ENCODE data around the gene DCDC1.

DCDC1 gene

GRCh38 chr11:31114442-31114841 lies 255.1 kb downstream of the DCDC1 start:
- Histone ChIP-seq H3K4me3 (ENCODE audit: low read depth in 1 of 5, low read length in 5 of 5) (no peak overlapping the region), H3K9ac (ENCODE audit: low read length in 5 of 5) (no peak overlapping the region), H3K9me3 (ENCODE audit: control insufficient read depth in 5 of 5, low read length in 5 of 5) (no peaks in the 10 kb centered on the region), H3K36me3 (ENCODE audit: control insufficient read depth in 5 of 5, insufficient read depth in 5 of 5, low read length in 5 of 5) (no peaks in the 10 kb centered on the region), H3K27ac (ENCODE audit: low read depth, low read length) (no peak overlapping the region), H3K27me3 (ENCODE audit: control insufficient read depth in 5 of 5, insufficient read depth in 4 of 5, low read length in 5 of 5) (no peaks in the 10 kb centered on the region), H3K4me1 (ENCODE audit: control insufficient read depth in 5 of 5, insufficient read depth in 5 of 5, low read length in 5 of 5) (no peaks in the 10 kb centered on the region)

GRCh38 chr11:31110830-31111229 lies 258.7 kb downstream of the DCDC1 start:
- H3K27me3 ChIP-seq (ENCODE audit: control insufficient read depth in 5 of 5, insufficient read depth in 4 of 5, low read length in 5 of 5): no peaks in the 10 kb centered on the region
- no peaks in the 10 kb centered on the region for H3K36me3 ChIP-seq (ENCODE audit: control insufficient read depth in 5 of 5, insufficient read depth in 5 of 5, low read length in 5 of 5)
- H3K4me1 ChIP-seq (ENCODE audit: control insufficient read depth in 5 of 5, insufficient read depth in 5 of 5, low read length in 5 of 5): peaks cover 0 to 2% (median 0%) of the 10 kb centered on the region in 5 donors
- H3K27ac ChIP-seq (ENCODE audit: low read depth, low read length): no peak overlapping the region
- H3K9me3 ChIP-seq (ENCODE audit: control insufficient read depth in 5 of 5, low read length in 5 of 5): no peaks in the 10 kb centered on the region
- H3K9ac ChIP-seq (ENCODE audit: low read length in 5 of 5): no peak overlapping the region
- no peak overlapping the region for H3K4me3 ChIP-seq (ENCODE audit: low read depth in 1 of 5, low read length in 5 of 5)

- Histone ChIP-seq H3K9me3 (ENCODE audit: control insufficient read depth in 5 of 5, low read length in 5 of 5) (no peaks in the 10 kb centered on the region), H3K36me3 (ENCODE audit: control insufficient read depth in 5 of 5, insufficient read depth in 5 of 5, low read length in 5 of 5) (no peaks in the 10 kb centered on the region), H3K4me1 (ENCODE audit: control insufficient read depth in 5 of 5, insufficient read depth in 5 of 5, low read length in 5 of 5) (peaks cover 0 to 2% (median 0%) of the 10 kb centered on the region in 5 donors), H3K4me3 (ENCODE audit: low read depth in 1 of 5, low read length in 5 of 5) (no peak overlapping the region), H3K27ac (ENCODE audit: low read depth, low read length) (no peak overlapping the region), H3K27me3 (ENCODE audit: control insufficient read depth in 5 of 5, insufficient read depth in 4 of 5, low read length in 5 of 5) (no peaks in the 10 kb centered on the region), H3K9ac (ENCODE audit: low read length in 5 of 5) (no peak overlapping the region)
Observed at GRCh38 chr11:31109446-31109845, 260.1 kb downstream of the DCDC1 start.

- peaks cover 0 to 2% (median 0%) of the 10 kb centered on the region in 5 donors for H3K4me1 ChIP-seq (ENCODE audit: control insufficient read depth in 5 of 5, insufficient read depth in 5 of 5, low read length in 5 of 5)
- H3K4me3 ChIP-seq (ENCODE audit: low read depth in 1 of 5, low read length in 5 of 5): no peak overlapping the region
- H3K27ac ChIP-seq (ENCODE audit: low read depth, low read length): no peak overlapping the region
- H3K9me3 ChIP-seq (ENCODE audit: control insufficient read depth in 5 of 5, low read length in 5 of 5): no peaks in the 10 kb centered on the region
- no peak overlapping the region for H3K9ac ChIP-seq (ENCODE audit: low read length in 5 of 5)
- no peaks in the 10 kb centered on the region for H3K27me3 ChIP-seq (ENCODE audit: control insufficient read depth in 5 of 5, insufficient read depth in 4 of 5, low read length in 5 of 5)
- H3K36me3 ChIP-seq (ENCODE audit: control insufficient read depth in 5 of 5, insufficient read depth in 5 of 5, low read length in 5 of 5): no peaks in the 10 kb centered on the region
Observed at GRCh38 chr11:31107649-31108048, 261.9 kb downstream of the DCDC1 start.

GRCh38 chr11:31106968-31107576 lies 262.5 kb downstream of the DCDC1 start:
- no peaks in the 10 kb centered on the region for H3K9me3 ChIP-seq (ENCODE audit: control insufficient read depth in 5 of 5, low read length in 5 of 5)
- no peaks in the 10 kb centered on the region for H3K36me3 ChIP-seq (ENCODE audit: control insufficient read depth in 5 of 5, insufficient read depth in 5 of 5, low read length in 5 of 5)
- H3K4me3 ChIP-seq (ENCODE audit: low read depth in 1 of 5, low read length in 5 of 5): no peak overlapping the region
- H3K9ac ChIP-seq (ENCODE audit: low read length in 5 of 5): no peak overlapping the region
- no peak overlapping the region for H3K27ac ChIP-seq (ENCODE audit: low read depth, low read length)
- peaks cover 0 to 2% (median 0%) of the 10 kb centered on the region in 5 donors for H3K4me1 ChIP-seq (ENCODE audit: control insufficient read depth in 5 of 5, insufficient read depth in 5 of 5, low read length in 5 of 5)
- no peaks in the 10 kb centered on the region for H3K27me3 ChIP-seq (ENCODE audit: control insufficient read depth in 5 of 5, insufficient read depth in 4 of 5, low read length in 5 of 5)

- no peak overlapping the region for H3K27ac ChIP-seq (ENCODE audit: low read depth, low read length)
- H3K9ac ChIP-seq (ENCODE audit: low read length in 5 of 5): no peak overlapping the region
- no peaks in the 10 kb centered on the region for H3K9me3 ChIP-seq (ENCODE audit: control insufficient read depth in 5 of 5, low read length in 5 of 5)
- H3K4me1 ChIP-seq (ENCODE audit: control insufficient read depth in 5 of 5, insufficient read depth in 5 of 5, low read length in 5 of 5): peaks cover 0 to 2% (median 0%) of the 10 kb centered on the region in 5 donors
- H3K36me3 ChIP-seq (ENCODE audit: control insufficient read depth in 5 of 5, insufficient read depth in 5 of 5, low read length in 5 of 5): no peaks in the 10 kb centered on the region
- H3K27me3 ChIP-seq (ENCODE audit: control insufficient read depth in 5 of 5, insufficient read depth in 4 of 5, low read length in 5 of 5): no peaks in the 10 kb centered on the region
- H3K4me3 ChIP-seq (ENCODE audit: low read depth in 1 of 5, low read length in 5 of 5): no peak overlapping the region
Observed at GRCh38 chr11:31106326-31106725, 263.2 kb downstream of the DCDC1 start.

- no peak overlapping the region for H3K9ac ChIP-seq (ENCODE audit: low read length in 5 of 5)
- H3K27ac ChIP-seq (ENCODE audit: low read depth, low read length): no peak overlapping the region
- H3K4me1 ChIP-seq (ENCODE audit: control insufficient read depth in 5 of 5, insufficient read depth in 5 of 5, low read length in 5 of 5): peaks cover 0 to 2% (median 0%) of the 10 kb centered on the region in 5 donors
- H3K36me3 ChIP-seq (ENCODE audit: control insufficient read depth in 5 of 5, insufficient read depth in 5 of 5, low read length in 5 of 5): no peaks in the 10 kb centered on the region
- no peaks in the 10 kb centered on the region for H3K27me3 ChIP-seq (ENCODE audit: control insufficient read depth in 5 of 5, insufficient read depth in 4 of 5, low read length in 5 of 5)
- H3K9me3 ChIP-seq (ENCODE audit: control insufficient read depth in 5 of 5, low read length in 5 of 5): no peaks in the 10 kb centered on the region
- no peak overlapping the region for H3K4me3 ChIP-seq (ENCODE audit: low read depth in 1 of 5, low read length in 5 of 5)
Observed at GRCh38 chr11:31102875-31103274, 266.7 kb downstream of the DCDC1 start.

GRCh38 chr11:31102316-31102715 lies 267.2 kb downstream of the DCDC1 start:
- Histone ChIP-seq H3K9ac (ENCODE audit: low read length in 5 of 5) (no peak overlapping the region), H3K9me3 (ENCODE audit: control insufficient read depth in 5 of 5, low read length in 5 of 5) (no peaks in the 10 kb centered on the region), H3K4me1 (ENCODE audit: control insufficient read depth in 5 of 5, insufficient read depth in 5 of 5, low read length in 5 of 5) (peaks cover 0 to 2% (median 0%) of the 10 kb centered on the region in 5 donors), H3K27me3 (ENCODE audit: control insufficient read depth in 5 of 5, insufficient read depth in 4 of 5, low read length in 5 of 5) (no peaks in the 10 kb centered on the region), H3K36me3 (ENCODE audit: control insufficient read depth in 5 of 5, insufficient read depth in 5 of 5, low read length in 5 of 5) (no peaks in the 10 kb centered on the region), H3K4me3 (ENCODE audit: low read depth in 1 of 5, low read length in 5 of 5) (no peak overlapping the region), H3K27ac (ENCODE audit: low read depth, low read length) (no peak overlapping the region)

- no peak overlapping the region for H3K9ac ChIP-seq (ENCODE audit: low read length in 5 of 5)
- H3K36me3 ChIP-seq (ENCODE audit: control insufficient read depth in 5 of 5, insufficient read depth in 5 of 5, low read length in 5 of 5): no peaks in the 10 kb centered on the region
- no peaks in the 10 kb centered on the region for H3K9me3 ChIP-seq (ENCODE audit: control insufficient read depth in 5 of 5, low read length in 5 of 5)
- no peaks in the 10 kb centered on the region for H3K27me3 ChIP-seq (ENCODE audit: control insufficient read depth in 5 of 5, insufficient read depth in 4 of 5, low read length in 5 of 5)
- H3K27ac ChIP-seq (ENCODE audit: low read depth, low read length): no peak overlapping the region
- H3K4me3 ChIP-seq (ENCODE audit: low read depth in 1 of 5, low read length in 5 of 5): no peak overlapping the region
- H3K4me1 ChIP-seq (ENCODE audit: control insufficient read depth in 5 of 5, insufficient read depth in 5 of 5, low read length in 5 of 5): no peaks in the 10 kb centered on the region
Observed at GRCh38 chr11:31096191-31096805, 273.2 kb downstream of the DCDC1 start.

- peaks cover 0 to 15% (median 13%) of the 10 kb centered on the region in 5 donors for H3K9me3 ChIP-seq (ENCODE audit: control insufficient read depth in 5 of 5, low read length in 5 of 5)
- H3K4me1 ChIP-seq (ENCODE audit: control insufficient read depth in 5 of 5, insufficient read depth in 5 of 5, low read length in 5 of 5): no peaks in the 10 kb centered on the region
- H3K4me3 ChIP-seq (ENCODE audit: low read depth in 1 of 5, low read length in 5 of 5): no peak overlapping the region
- no peak overlapping the region for H3K27ac ChIP-seq (ENCODE audit: low read depth, low read length)
- H3K9ac ChIP-seq (ENCODE audit: low read length in 5 of 5): no peak overlapping the region
- H3K27me3 ChIP-seq (ENCODE audit: control insufficient read depth in 5 of 5, insufficient read depth in 4 of 5, low read length in 5 of 5): peaks cover 0 to 4% (median 0%) of the 10 kb centered on the region in 5 donors
- no peaks in the 10 kb centered on the region for H3K36me3 ChIP-seq (ENCODE audit: control insufficient read depth in 5 of 5, insufficient read depth in 5 of 5, low read length in 5 of 5)
Observed at GRCh38 chr11:31092638-31093037, 276.9 kb downstream of the DCDC1 start.
